Suprapubic skin (tissue), 4 donors: ENCODE results near the gene DNASE1. TPM values are rescaled to one million over a fixed set of nuclear protein-coding genes. Genes with fewer than 3 reads are reported as not detected.

Source experiments
- DNase-seq, 2 donors: peaks; one replicate each; pipeline ENCODE4 v3.0.0-alpha.2; 2019; ENCODE audit warnings: low spot score in 2 of 2
- H3K27ac ChIP-seq: fragments of 200-600 bp; sonication (generic); one replicate; pipeline ENCODE4 v1.5.1; 2019
- H3K27me3 ChIP-seq: fragments of 200-600 bp; sonication (generic); one replicate; pipeline ENCODE4 v1.5.1; 2019
- H3K36me3 ChIP-seq: fragments of 200-600 bp; sonication (generic); one replicate; pipeline ENCODE4 v1.5.1; 2019
- H3K4me1 ChIP-seq: fragments of 200-600 bp; sonication (generic); one replicate; pipeline ENCODE4 v1.5.1; 2019
- H3K4me3 ChIP-seq: fragments of 200-600 bp; sonication (generic); one replicate; pipeline ENCODE4 v1.5.1; 2019; ENCODE audit warnings: mild to moderate bottlenecking
- H3K9me3 ChIP-seq: fragments of 200-600 bp; sonication (generic); one replicate; pipeline ENCODE4 v1.5.1; 2019
- CTCF ChIP-seq, 2 donors: fragments of 200-600 bp in 1 of 2; fragments of 450-650 bp in 1 of 2; sonication (generic) in 1 of 2; IDR thresholded peaks; one replicate each; pipeline ENCODE4 v1.5.1; 2016 to 2019; ENCODE audit warnings: antibody characterized with exemption in 2 of 2, mild to moderate bottlenecking in 1 of 2, moderate library complexity in 1 of 2
- EP300 ChIP-seq: sonication (generic); formaldehyde crosslinking; IDR thresholded peaks from one replicate; pipeline ENCODE4 v1.6.1; 2017; ENCODE audit warnings: antibody characterized with exemption
- POLR2A ChIP-seq, 2 donors: fragments of 450-650 bp; IDR thresholded peaks; one replicate each; pipeline ENCODE4 v1.6.1; 2017; ENCODE audit warnings: antibody characterized with exemption in 2 of 2, mild to moderate bottlenecking in 2 of 2, moderate library complexity in 2 of 2
- POLR2AphosphoS5 ChIP-seq, 3 donors: sonication (generic); formaldehyde crosslinking; IDR thresholded peaks; one replicate each; pipeline ENCODE4 v1.6.1; 2017; ENCODE audit warnings: antibody characterized with exemption in 3 of 3
- WGBS: methylation state at CpG from one replicate; pipeline ENCODE4 v1.1.5; 2018; 5-methylcytosine and 5-hydroxymethylcytosine counted together
- total RNA-seq, 4 donors: library from RNA; depleted of rRNA; stranded (reverse); fragments of >200 nt; gene quantifications; one replicate each; pipeline ENCODE4 v1.1.0, GENCODE V29; 2016

DNASE1 gene
- total RNA-seq, 4 donors from 2014 or later: 11.0 to 32.7 (median 23.0) TPM

GRCh38 chr16:3642397-3643094 is 11.9 kb upstream of the DNASE1 start:
- TF ChIP-seq CTCF (IDR thresholded peaks at IDR 0.05) (no peak), POLR2A (IDR thresholded peaks at IDR 0.05) (no peak), EP300 (no peak), POLR2AphosphoS5 (IDR thresholded peaks at IDR 0.05) (no peak)
- H3K9me3 ChIP-seq: no peaks in the 10 kb centered on the region
- peaks cover 9% of the 10 kb centered on the region for H3K36me3 ChIP-seq
- peak in 1 of 2 donors; percentile 72 for DNase-seq
- H3K27ac ChIP-seq: peak overlapping the region; percentile 14
- no peak overlapping the region for H3K4me3 ChIP-seq
- H3K27me3 ChIP-seq: no peaks in the 10 kb centered on the region
- 63% methylated on average over 10 of the region's 21 CpGs for WGBS
- peaks cover 9% of the 10 kb centered on the region for H3K4me1 ChIP-seq

GRCh38 chr16:3643095-3643730 is 11.3 kb upstream of the DNASE1 start:
- TF ChIP-seq EP300 (no peak), CTCF (IDR thresholded peaks at IDR 0.05) (no peak), POLR2AphosphoS5 (IDR thresholded peaks at IDR 0.05) (no peak), POLR2A (IDR thresholded peaks at IDR 0.05) (no peak)
- H3K9me3 ChIP-seq: no peaks in the 10 kb centered on the region
- WGBS: 79% methylated on average over 13 of the region's 14 CpGs
- H3K27me3 ChIP-seq: no peaks in the 10 kb centered on the region
- H3K36me3 ChIP-seq: peaks cover 9% of the 10 kb centered on the region
- peaks cover 9% of the 10 kb centered on the region for H3K4me1 ChIP-seq
- peak overlapping the region; percentile 14 for H3K27ac ChIP-seq
- H3K4me3 ChIP-seq: no peak overlapping the region
- DNase-seq: peak in 1 of 2 donors; percentile 58

GRCh38 chr16:3645108-3645503 is 9.4 kb upstream of the DNASE1 start:
- Histone ChIP-seq H3K27ac (no peak overlapping the region), H3K27me3 (no peaks in the 10 kb centered on the region), H3K9me3 (no peaks in the 10 kb centered on the region), H3K4me3 (no peak overlapping the region), H3K36me3 (peaks cover 9% of the 10 kb centered on the region), H3K4me1 (peaks cover 9% of the 10 kb centered on the region)
- 89% methylated on average over 6 of the region's 6 CpGs for WGBS
- TF ChIP-seq CTCF (IDR thresholded peaks at IDR 0.05): no peak
- TF ChIP-seq POLR2AphosphoS5 (IDR thresholded peaks at IDR 0.05): no peak
- TF ChIP-seq POLR2A (IDR thresholded peaks at IDR 0.05): no peak
- TF ChIP-seq EP300: no peak
- peak; percentile 15 for DNase-seq

GRCh38 chr16:3645504-3646347 is 8.8 kb upstream of the DNASE1 start:
- H3K27me3 ChIP-seq: no peaks in the 10 kb centered on the region
- H3K4me1 ChIP-seq: peaks cover 9% of the 10 kb centered on the region
- H3K27ac ChIP-seq: no peak overlapping the region
- no peak for TF ChIP-seq CTCF (IDR thresholded peaks at IDR 0.05)
- no peak for TF ChIP-seq EP300
- no peak for TF ChIP-seq POLR2AphosphoS5 (IDR thresholded peaks at IDR 0.05)
- TF ChIP-seq POLR2A (IDR thresholded peaks at IDR 0.05): no peak
- H3K4me3 ChIP-seq: no peak overlapping the region
- no peaks in the 10 kb centered on the region for H3K9me3 ChIP-seq
- H3K36me3 ChIP-seq: peaks cover 7% of the 10 kb centered on the region
- WGBS: 84% methylated on average over 17 of the region's 19 CpGs
- peak; percentile 44 to 76 for DNase-seq
